ENCODE measurements around the gene MTF2. TPM values are rescaled to one million over a fixed set of nuclear protein-coding genes. Genes with fewer than 3 reads are reported as not detected.

Gene MTF2
- total and polyA plus RNA-seq, 4 donors: 3.2 to 17.8 (median 12.6) TPM

DNA sequence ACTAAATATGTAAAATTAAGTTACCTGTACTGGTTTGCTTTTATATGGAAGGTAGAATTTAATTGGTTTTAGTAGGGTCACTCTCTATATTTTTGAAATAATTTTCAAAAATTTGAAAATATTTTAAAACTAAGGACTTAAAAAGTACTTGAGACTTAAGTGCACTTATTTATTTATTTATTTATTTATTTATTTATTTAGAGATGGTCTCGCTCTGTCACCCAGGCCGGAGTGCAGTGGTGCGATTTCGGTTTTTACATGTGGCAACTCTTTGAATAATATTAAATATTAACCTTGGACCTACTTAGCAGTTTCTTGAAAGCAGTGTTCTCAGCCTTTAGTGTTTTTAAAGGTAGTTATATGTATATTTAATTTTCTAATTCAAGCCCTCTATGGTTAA is 64.7 kb downstream of the MTF2 start:
- peaks cover 0 to 14% (median 3%) of the 10 kb centered on the region in 4 donors for H3K4me1 ChIP-seq (ENCODE audit: control insufficient read depth in 4 of 4, insufficient read depth in 4 of 4, low read length in 3 of 4)
- no peak overlapping the region for H3K4me3 ChIP-seq (ENCODE audit: low read depth in 1 of 3, low read length in 3 of 3)
- no peak overlapping the region for H3K9ac ChIP-seq (ENCODE audit: low read depth in 1 of 2, low read length in 2 of 2)
- no peaks in the 10 kb centered on the region for H3K9me3 ChIP-seq (ENCODE audit: control insufficient read depth in 4 of 4, low read length in 3 of 4)
- H3K36me3 ChIP-seq (ENCODE audit: control insufficient read depth in 4 of 4, insufficient read depth in 3 of 4, low read depth in 1 of 4, low read length in 3 of 4): peaks cover 0 to 6% (median 0%) of the 10 kb centered on the region in 4 donors
- 48% methylated on average over 4 of the region's 4 CpGs for WGBS
- no peak overlapping the region for H3K27ac ChIP-seq (ENCODE audit: low read depth in 1 of 2, low read length in 2 of 2)
- TF ChIP-seq EGR1 (IDR thresholded peaks at IDR 0.05; ENCODE audit: low read depth in 2 of 2) (peak in 1 of 2 donors; percentile 40), RXRA (IDR thresholded peaks at IDR 0.05) (no peak)
- H3K27me3 ChIP-seq (ENCODE audit: control insufficient read depth in 4 of 4, insufficient read depth in 4 of 4, low read length in 3 of 4): no peaks in the 10 kb centered on the region
- DNase-seq (ENCODE audit: low spot score): no peak

DNA sequence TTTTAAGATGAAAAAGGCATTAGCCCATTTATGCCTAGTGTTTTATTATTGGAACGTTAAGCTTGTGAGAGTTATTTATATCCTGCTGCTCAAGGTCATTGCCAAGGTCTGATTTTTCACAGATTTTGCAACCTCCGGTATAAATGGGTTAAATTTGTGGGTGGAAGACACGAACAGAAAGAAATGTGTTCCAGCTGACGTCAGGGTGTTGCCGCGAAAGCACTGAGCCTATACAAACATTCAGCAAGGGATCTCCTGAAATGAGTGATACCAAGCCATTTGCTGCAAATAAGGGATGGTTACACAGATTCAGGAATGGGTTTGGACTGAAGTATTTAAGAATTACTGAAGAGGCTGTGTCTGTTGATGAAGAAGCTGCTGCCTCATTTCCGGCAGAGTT is 68.9 kb downstream of the MTF2 start:
- TF ChIP-seq ZBTB33 (IDR thresholded peaks at IDR 0.05) (no peak), YY1 (IDR thresholded peaks at IDR 0.05) (no peak), FOXA1 (IDR thresholded peaks at IDR 0.05) (no peak), TAF1 (conservative IDR thresholded peaks at IDR 0.05) (no peak), RAD21 (IDR thresholded peaks at IDR 0.05) (no peak), HNF4G (IDR thresholded peaks at IDR 0.05) (no peak)
- Histone ChIP-seq H3K27ac (ENCODE audit: low read depth in 1 of 2, low read length in 2 of 2) (no peak overlapping the region), H3K9me3 (ENCODE audit: control insufficient read depth in 4 of 4, low read length in 3 of 4) (no peaks in the 10 kb centered on the region), H3K9ac (ENCODE audit: low read depth in 1 of 2, low read length in 2 of 2) (no peak overlapping the region), H3K27me3 (ENCODE audit: control insufficient read depth in 4 of 4, insufficient read depth in 4 of 4, low read length in 3 of 4) (no peaks in the 10 kb centered on the region), H3K4me3 (ENCODE audit: low read depth in 1 of 3, low read length in 3 of 3) (no peak overlapping the region), H3K4me1 (ENCODE audit: control insufficient read depth in 4 of 4, insufficient read depth in 4 of 4, low read length in 3 of 4) (peaks cover 0 to 5% (median 1%) of the 10 kb centered on the region in 4 donors), H3K36me3 (ENCODE audit: control insufficient read depth in 4 of 4, insufficient read depth in 3 of 4, low read depth in 1 of 4, low read length in 3 of 4) (peaks cover 1 to 19% (median 14%) of the 10 kb centered on the region in 4 donors)
- 35% methylated on average over 7 of the region's 7 CpGs for WGBS
- no peak for DNase-seq (ENCODE audit: low spot score)

- no peak for TF ChIP-seq JUND (IDR thresholded peaks at IDR 0.05)
- TF ChIP-seq, protein P1, sequence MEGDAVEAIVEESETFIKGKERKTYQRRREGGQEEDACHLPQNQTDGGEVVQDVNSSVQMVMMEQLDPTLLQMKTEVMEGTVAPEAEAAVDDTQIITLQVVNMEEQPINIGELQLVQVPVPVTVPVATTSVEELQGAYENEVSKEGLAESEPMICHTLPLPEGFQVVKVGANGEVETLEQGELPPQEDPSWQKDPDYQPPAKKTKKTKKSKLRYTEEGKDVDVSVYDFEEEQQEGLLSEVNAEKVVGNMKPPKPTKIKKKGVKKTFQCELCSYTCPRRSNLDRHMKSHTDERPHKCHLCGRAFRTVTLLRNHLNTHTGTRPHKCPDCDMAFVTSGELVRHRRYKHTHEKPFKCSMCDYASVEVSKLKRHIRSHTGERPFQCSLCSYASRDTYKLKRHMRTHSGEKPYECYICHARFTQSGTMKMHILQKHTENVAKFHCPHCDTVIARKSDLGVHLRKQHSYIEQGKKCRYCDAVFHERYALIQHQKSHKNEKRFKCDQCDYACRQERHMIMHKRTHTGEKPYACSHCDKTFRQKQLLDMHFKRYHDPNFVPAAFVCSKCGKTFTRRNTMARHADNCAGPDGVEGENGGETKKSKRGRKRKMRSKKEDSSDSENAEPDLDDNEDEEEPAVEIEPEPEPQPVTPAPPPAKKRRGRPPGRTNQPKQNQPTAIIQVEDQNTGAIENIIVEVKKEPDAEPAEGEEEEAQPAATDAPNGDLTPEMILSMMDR (IDR thresholded peaks at IDR 0.05; ENCODE audit: low read depth, low read length, missing input control): no peak
- no peak for TF ChIP-seq YY1 (IDR thresholded peaks at IDR 0.05)
- TF ChIP-seq, protein P2, sequence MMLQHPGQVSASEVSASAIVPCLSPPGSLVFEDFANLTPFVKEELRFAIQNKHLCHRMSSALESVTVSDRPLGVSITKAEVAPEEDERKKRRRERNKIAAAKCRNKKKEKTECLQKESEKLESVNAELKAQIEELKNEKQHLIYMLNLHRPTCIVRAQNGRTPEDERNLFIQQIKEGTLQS (IDR thresholded peaks at IDR 0.05): no peak
- no peak for TF ChIP-seq FOXA1 (IDR thresholded peaks at IDR 0.05)
- no peak for TF ChIP-seq EGR1 (IDR thresholded peaks at IDR 0.05; ENCODE audit: low read depth in 2 of 2)
- no peak for TF ChIP-seq RXRA (IDR thresholded peaks at IDR 0.05)
- TF ChIP-seq TAF1 (conservative IDR thresholded peaks at IDR 0.05): no peak
- no peak for TF ChIP-seq MAX (IDR thresholded peaks at IDR 0.05)
- Histone ChIP-seq H3K27ac (ENCODE audit: low read depth in 1 of 2, low read length in 2 of 2) (no peak overlapping the region), H3K9ac (ENCODE audit: low read depth in 1 of 2, low read length in 2 of 2) (no peak overlapping the region), H3K36me3 (ENCODE audit: control insufficient read depth in 4 of 4, insufficient read depth in 3 of 4, low read depth in 1 of 4, low read length in 3 of 4) (peaks cover 4 to 34% (median 22%) of the 10 kb centered on the region in 4 donors), H3K4me1 (ENCODE audit: control insufficient read depth in 4 of 4, insufficient read depth in 4 of 4, low read length in 3 of 4) (no peaks in the 10 kb centered on the region), H3K9me3 (ENCODE audit: control insufficient read depth in 4 of 4, low read length in 3 of 4) (no peaks in the 10 kb centered on the region), H3K4me3 (ENCODE audit: low read depth in 1 of 3, low read length in 3 of 3) (no peak overlapping the region), H3K27me3 (ENCODE audit: control insufficient read depth in 4 of 4, insufficient read depth in 4 of 4, low read length in 3 of 4) (no peaks in the 10 kb centered on the region)
- 57% methylated on average over 1 of the region's 1 CpG for WGBS
- DNase-seq (ENCODE audit: low spot score): no peak
Observed at GRCh38 chr1:93150729-93151128, 71.6 kb downstream of the MTF2 start.

All from liver (tissue), 9 donors.